HG03342 (cell line): ENCODE data around the gene C17orf78.
"Not testable (repeated sequence)": the region's sequence is repeated elsewhere in the genome, so short reads cannot be mapped to it uniquely, and the experiment has no call there.

ENCODE experiments used
- ATAC-seq: cut with Tn5 transposase; IDR thresholded peaks from one replicate; pipeline ENCODE4 v1.9.1; 2021; ENCODE audit warnings: mild to moderate bottlenecking, moderate library complexity; ENCODE audit not compliant: unreplicated experiment

C17orf78 gene

DNA sequence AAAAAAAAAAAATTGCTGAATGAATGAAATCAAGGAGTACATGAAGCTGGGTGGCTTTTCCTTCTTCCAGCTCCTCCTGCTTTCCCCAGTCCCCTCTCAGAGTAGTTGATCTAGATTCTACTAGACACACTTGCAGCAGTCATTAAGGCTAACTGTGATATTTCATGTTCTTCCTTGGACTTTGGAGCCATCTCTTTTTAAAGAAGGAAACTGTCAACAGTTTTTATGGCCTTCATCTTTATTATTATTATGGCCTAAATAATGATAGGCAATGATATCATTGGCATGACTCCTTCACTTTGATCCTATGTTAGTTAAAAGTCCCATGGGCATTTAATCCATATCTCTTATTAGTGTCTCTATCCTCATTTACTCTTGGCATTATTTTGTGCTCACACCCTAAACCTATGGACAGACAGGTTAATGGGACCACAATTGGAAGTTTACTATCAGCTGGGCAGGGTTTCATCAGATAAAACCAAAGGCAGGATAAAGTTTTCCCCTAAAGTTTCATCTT, 9.7 kb downstream of the C17orf78 start:
- no peak for ATAC-seq

DNA sequence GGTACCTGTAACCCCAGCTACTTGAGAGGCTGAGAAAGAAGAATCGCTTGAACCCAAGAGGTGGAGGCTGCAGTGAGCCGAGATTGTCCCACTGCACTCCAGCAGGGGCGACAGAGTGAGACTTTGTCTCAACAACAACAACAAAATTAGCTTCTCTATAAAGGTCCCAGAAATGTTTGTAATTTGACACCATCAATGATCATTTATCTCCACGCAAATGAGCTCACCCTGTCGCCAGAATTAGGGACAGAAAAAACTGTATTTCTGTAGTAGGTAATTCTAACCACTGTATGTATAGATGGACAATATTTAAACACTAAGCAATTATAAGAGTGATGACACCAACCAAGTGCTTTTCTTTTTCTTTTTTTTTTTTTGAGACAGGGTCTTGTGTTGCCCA, 10.7 kb downstream of the C17orf78 start:
- ATAC-seq = no peak

DNA sequence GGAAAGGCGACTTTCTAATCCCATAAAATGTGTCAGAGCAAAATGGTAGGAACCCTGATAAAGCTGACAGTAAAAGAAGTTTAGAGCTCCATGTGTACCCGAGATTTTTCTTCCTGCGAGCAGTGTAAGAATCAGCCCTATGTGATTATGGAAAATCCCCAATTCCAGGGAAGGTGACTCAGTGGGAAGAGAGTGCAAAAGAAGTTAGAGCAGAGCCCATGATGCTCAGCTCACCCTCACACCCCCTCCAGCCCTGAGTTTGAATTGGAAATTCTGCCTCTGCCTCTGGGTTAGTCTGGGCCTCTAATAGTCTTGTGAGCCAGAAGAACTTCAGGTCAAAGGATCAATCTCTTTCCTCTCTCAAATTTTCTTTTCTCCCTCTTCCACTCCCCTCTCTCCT, 12.5 kb downstream of the C17orf78 start:
- no peak for ATAC-seq

- ATAC-seq = no peak
These were observed 13.4 kb downstream of the C17orf78 start for GRCh38 chr17:37389160-37389559.

GRCh38 chr17:37391146-37391545, 15.4 kb downstream of the C17orf78 start:
- ATAC-seq = no peak

DNA sequence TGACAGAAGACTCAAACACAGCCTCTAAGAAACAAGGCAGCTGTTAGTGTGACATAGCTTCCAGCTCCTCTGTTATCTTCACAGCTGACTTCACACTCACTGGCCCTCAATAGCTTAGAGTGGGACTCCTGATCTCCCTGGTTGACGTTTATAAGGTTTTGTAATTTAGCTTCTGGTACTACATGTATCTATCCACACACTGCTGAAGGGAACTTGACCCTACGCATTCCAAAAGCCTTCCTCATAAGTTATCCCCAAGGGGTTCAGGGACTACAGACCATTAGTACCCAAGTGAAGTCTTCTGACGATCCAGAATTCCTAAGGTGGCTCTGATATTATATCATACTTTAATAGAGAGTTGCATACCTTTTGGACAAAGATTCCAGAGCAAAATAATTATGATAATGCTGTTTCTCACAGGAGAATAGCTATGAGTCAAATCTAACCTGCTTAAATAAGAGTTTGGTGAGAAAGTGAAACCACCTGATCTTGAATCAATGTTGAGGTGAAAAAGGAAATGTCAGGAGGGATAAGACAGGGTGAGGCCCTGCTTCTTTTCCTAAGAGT, 16.3 kb downstream of the C17orf78 start:
- no peak for ATAC-seq

DNA sequence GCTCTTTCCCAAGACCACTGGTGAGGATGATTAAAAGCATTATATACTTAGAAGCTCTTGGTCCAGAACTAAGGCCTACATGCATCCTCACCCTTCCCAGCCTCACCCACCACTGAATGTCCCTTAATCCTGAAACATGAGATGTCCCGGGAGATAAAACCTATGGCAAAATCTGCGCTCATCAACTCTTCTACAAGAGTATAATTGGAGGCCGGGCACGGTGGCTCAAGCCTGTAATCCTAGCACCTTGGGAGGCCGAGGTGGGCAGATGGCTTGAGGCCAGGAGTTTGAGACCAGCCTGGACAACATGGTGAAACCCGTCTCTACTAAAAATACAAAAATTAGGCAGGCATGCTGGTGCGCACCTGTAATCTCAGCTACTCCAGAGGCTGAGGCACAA, 17.6 kb downstream of the C17orf78 start:
- ATAC-seq = no peak

DNA sequence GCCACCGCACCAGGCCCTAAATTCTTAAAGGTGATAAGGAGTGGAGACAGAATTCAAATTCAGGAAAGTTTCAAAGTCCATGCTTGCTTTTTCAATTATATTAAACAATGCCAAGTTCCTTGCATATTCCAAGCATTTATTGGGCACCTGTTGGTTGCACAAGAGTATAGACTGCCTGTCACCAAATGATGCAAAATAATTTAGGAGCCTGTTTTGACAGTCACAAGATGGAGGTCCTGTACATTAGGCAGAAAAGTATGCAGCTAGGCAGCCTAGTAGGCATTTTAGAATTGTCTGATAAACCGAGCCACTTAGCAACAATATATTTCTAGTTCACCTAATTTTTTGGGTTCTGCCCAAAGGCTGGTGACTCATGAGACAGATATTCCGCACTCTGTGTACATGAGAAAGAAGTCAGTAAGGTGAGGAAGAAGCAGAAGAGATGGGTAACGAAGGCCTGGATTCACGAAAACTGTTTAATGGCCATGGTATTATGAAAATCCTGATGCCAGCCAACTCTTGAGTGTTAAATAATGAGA, 23.5 kb downstream of the C17orf78 start:
- ATAC-seq = no peak

GRCh38 chr17:37400505-37400904, 24.7 kb downstream of the C17orf78 start:
- no peak for ATAC-seq

GRCh38 chr17:37405522-37405921, 29.7 kb downstream of the C17orf78 start:
- not testable (repeated sequence) for ATAC-seq

DNA sequence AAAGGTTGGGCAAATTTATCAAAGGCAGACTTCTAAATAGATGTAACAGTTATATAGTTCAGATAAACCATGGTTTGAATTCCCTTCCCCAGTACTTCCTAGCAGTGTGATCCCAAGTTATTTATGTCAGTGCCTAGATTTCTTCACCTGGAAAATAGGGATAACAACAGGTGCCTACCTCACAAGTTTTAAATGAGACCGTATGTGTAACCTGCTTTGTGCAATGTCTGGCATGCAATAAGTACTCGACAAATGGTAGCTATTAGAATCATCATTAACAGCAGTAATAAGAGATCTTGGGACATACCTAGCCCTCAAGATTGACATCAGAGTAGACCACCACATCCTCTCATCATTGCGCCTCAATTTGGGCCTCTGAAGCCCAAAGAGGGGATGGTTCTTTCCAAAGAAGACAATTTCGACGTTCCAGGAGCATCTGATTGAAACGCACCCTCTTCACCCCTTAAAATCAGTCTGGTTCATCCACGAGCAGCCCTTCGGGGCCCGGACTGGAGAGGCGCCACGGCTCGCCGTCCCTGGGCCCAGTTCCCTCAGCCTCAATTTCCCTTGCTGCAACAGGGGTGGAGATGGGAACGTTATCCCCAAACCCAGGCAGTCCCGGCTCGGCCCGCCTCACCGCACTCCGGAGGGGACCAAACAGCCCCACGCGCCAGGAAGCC, 30.3 kb downstream of the C17orf78 start:
- ATAC-seq = peak; percentile 19

- ATAC-seq = peak; percentile 80
These were observed 31.1 kb downstream of the C17orf78 start, which contains the start of the genes ACACA and TADA2A for GRCh38 chr17:37406635-37407461. Gene ACACA, minus strand, starts transcription at chr17:37406836. Its CDS starts 537 bp downstream, at chr17:37406299. Gene TADA2A, plus strand, starts transcription at chr17:37406886. Its CDS starts 4,480 bp downstream, at chr17:37411366.

DNA sequence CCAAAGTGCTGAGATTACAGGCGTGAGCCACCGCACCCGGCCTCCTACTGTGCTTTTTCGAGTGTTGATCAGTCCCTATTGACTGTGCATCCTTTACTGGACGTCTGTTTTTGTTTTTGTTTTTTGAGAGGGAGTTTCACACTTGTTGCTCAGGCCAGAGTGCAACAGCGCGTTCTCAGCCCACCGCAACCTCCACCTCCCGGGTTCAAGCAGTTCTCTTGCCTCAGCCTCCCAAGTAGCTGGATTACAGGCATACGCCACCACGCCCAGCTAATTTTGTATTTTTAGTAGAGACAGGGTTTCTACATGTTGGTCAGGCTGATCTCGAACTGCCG, 32.3 kb downstream of the C17orf78 start:
- not testable (repeated sequence) for ATAC-seq

GRCh38 chr17:37410357-37410756, 34.6 kb downstream of the C17orf78 start:
- no peak for ATAC-seq

- ATAC-seq = no peak
These were observed 38.2 kb downstream of the C17orf78 start for GRCh38 chr17:37413875-37414519.

GRCh38 chr17:37417852-37418251, 42.1 kb downstream of the C17orf78 start:
- ATAC-seq = no peak

GRCh38 chr17:37422971-37423625, 47.3 kb downstream of the C17orf78 start:
- ATAC-seq = no peak

DNA sequence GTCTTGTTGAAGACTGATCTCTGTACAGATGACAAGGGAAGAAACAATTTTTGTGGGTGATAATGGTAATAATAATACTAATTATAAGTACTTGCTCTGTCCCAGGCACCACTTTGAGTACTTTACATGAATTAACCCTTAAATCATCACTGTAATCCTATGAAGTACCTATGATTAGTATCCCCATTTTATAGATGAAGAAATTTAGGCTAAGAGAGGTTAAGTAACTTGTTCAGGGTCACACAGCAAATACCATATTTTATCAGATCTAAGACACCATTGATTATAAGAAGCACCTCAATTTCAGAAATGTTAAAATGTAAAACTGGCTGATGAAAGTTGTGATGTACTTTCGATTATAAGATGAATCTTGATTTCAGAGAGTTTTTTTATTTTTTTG, 49.5 kb downstream of the C17orf78 start:
- no peak for ATAC-seq

- no peak for ATAC-seq
These were observed 53.3 kb downstream of the C17orf78 start for GRCh38 chr17:37429039-37429438.

DNA sequence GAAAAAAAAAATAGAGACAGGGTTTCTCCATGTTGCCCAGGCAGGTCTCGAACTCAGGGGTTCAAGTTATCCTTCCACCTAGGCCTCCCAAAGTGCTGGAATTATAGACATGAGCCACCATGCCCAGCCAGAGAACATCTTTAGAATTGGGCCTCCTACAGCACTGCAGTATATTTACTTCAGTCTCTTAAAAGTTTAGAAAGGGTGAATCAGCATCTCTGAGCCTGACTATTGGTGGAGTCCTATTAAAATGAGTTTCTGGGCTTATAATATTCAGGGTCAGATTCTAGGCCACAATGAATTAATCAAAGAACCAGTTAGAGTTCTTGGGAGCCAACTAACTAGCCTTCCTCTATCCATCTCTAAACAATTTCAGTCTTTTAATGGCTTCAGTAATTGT, 53.7 kb downstream of the C17orf78 start:
- no peak for ATAC-seq
